Measurements from ENCODE around the gene FBXO11.

The FBXO11 gene

GRCh38 chr2:47783486-47784351 is 122.6 kb downstream of the FBXO11 start:
- DNase-seq, result peak; percentile 36 to 59 (median 41)

GRCh38 chr2:47782671-47783485 is 123.4 kb downstream of the FBXO11 start, which contains the start of gene MSH6:
TSS of gene MSH6 (plus strand) at chr2:47783145. CDS start at chr2:47783234, 89 bp downstream.
- peak; percentile 72 to 81 (median 76) for DNase-seq

GRCh38 chr2:47782381-47782670 is 124.0 kb downstream of the FBXO11 start:
- DNase-seq, result no peak

DNA sequence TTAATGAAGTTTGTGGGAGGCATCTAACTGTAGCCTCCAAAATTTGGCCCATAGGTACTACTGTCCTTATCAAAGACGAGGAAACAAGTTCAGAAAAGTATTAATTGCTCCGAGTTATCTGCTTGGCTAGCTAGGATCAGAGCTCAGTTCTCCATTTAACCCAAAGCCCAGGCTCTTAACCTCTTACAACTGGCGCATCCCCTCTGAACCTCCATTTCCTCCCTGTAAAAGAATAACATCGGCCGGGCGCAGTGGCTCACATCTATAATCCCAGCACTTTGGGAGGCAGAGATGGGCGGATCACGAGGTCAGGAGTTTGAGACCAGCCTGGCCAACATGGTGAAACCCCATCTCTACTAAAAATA is 126.9 kb downstream of the FBXO11 start:
- no peak for DNase-seq

DNA sequence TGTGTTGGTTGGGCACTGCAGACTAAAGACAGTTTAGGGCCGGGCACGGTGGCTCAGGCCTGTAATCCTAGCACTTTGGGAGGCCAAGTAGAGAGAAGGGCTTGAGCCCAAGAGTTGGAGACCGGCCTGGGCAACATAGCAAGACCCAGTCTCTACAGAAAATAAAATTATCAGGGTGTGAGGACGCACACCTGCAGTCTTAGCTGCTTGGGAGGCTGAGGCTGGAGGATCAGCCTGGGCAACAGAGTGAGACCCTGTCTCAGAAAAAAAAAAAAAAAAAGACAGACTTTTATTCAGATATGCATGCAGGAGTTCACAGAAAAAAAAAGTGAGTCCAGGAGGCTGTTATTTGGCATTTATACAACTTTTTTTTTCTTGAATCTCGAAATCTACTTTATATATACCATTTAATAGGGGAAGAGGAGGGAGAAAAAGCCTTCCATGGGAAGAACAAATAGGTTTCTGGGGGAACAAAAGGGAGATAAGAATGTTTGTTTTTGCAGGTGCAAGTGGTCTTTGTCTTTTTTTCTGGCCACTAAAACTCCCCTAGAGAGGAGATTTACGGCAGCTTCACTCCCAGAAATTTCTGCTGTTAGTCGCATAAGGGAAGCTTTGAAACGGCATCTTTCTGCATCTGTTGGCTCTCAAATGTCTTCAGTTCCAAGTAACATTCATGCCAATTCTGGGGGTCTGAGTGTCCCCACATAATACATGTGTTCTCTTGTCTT is 127.4 kb downstream of the FBXO11 start:
- DNase-seq, result no peak

- DNase-seq, result no peak
Observed at GRCh38 chr2:47777277-47777937, 128.9 kb downstream of the FBXO11 start.

DNA sequence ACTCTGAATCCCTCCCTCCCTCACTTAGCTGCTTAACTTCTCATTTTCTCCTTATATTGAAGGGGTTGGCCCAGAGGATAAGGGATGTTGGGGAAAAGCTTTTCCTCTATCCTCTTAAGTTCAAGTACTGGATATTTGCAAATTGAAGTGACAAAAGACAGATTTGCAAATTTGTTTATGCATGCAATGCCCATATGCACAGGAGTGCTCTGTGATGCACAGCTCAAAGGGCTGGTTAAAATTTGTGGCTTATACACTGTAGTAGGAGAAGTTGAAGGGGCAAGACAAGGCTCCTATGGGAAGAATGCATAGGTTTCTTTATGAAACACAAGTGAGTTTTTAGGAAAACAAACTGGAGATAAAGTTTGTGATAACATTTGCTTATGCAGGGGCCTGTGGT is 131.7 kb downstream of the FBXO11 start:
- no peak for DNase-seq

DNA sequence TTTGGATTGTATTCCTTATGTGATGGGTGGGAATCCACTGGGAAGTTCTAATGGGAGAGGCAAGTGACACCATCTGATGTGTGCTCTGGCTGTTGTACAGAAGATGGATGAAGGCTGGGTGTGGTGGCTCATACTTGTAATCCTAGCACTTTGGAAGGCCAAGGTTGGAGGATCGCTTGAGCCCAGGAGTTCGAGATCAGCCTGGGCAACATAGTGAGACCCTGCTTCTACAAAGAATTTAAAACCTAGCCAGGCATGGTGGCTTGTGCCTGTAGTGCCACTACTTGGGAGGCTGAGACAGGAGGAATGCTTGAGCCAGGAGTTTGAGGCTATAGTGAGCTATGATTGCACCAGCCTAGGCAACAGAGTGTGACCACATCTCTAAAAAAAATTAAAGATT is 134.0 kb downstream of the FBXO11 start:
- no peak for DNase-seq

GRCh38 chr2:47771211-47771610 is 135.1 kb downstream of the FBXO11 start:
- no peak for DNase-seq

- DNase-seq, result no peak
Observed at GRCh38 chr2:47769318-47769717, 137.0 kb downstream of the FBXO11 start.

DNA sequence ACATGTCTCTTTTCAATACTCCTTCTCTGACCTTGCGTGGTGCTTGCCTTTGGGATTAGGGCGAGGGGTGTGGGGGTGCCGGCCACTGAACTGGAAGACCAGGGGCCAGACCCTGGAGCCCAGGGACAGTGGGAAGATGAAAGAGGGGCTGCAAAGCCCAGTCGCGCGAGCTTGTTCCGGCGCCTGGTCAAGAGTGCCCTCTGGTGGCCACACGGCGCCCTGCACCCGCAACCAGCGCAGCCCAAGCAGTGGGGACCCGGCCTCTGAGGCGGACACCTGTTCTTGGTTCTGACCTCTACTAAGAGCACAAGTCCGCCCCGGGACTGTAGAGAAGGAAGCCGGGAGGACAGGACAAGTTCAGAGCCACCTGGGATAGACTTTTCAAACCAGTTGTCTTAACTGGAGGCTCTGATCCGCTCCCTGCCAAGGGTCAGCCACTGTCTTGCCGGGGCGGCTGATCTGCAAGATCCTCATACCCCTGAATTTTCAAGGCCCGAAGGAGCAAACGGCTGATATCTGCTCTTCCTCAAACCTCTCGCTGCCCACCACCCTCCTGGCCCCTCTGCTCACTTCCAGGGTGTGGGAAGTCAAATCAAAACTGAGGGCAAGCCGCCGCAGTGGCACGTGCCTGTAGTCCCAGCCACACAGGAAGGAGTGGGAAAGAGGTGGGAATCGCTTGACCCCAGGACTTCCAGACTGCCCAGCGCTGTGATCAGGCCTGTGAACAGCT is 138.3 kb downstream of the FBXO11 start:
- DNase-seq, result peak; percentile 43 to 60 (median 53)

DNA sequence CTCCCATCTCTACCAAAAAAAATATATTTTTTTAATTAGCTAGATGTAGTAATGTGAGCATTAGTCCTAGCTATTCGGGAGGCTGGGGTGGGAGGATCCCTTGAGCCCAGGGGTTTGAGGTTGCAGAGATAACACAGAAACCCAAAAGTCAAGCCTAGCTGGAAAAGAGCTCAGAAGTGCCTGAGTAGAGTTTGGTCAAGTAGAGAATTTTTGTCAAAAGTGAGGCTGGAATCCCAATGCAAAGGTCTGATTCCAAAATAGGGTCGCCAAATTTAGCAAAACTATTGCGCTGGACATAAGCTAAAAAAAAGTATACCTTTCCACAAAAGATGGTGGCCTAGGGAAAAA is 138.8 kb downstream of the FBXO11 start:
- no peak for DNase-seq

DNA sequence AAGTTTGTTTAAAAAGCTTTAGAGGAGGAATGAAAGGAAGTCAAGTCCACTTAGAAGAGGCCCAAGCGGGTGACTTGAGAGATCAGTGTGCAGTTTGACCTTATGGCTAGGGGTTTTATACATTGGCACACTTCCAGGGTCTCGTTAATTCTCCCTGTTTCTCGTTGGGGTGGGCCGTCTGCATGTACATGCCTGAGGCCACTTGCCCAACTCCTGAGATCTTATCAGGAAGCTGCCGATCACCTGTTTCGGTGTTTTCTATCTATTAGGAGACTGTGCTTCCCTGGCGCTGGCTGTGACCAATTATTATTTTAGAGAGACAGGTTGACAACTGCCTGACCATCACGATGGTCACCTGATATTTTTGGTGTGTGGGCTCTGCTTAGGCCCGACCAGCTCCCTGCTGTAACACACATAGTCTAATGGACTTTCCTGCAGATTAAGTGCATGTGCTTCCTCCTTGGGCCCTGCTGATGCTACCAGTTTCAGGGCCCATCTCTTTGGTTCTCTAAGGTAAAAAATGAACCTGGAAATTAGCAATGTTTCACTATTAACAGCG is 154.4 kb downstream of the FBXO11 start:
- DNase-seq, result no peak

DNA sequence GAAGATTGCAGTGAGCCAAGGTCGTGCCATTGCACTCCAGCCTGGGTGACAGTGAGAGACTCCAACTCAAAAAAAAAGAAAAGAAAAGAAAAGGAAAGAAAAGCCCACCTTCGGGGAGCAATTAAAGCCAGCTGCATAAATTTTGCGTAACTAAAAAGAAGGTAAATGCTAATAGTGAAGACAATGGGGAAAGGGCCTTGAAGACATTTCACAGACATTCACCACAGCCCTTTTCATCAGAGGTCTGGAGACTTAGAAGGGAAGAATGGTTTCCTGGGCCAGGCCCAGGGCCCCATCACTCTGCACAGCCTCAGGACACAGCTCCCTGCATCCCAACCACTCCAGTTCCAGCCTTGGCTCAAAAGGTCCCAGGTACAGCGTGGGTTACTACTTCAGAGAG is 158.4 kb downstream of the FBXO11 start:
- no peak for DNase-seq

DNA sequence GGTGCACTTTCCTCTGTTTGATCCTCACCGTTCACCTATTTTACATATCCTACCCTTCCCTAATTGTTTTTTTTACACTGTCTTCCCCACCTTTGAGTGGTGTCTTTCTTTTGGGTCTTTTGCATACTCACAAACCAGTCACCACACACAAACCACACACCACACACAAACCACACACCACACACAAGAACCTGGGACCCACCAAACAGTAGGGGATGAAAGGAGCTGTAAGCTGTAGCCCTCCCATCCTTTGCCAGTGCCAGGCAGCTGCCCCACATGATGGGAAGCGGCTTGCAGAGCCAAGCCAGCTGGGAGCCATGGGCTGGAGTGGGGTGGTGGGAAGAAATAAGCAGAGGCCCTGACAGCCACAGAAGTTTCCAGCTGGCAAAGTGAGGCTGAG is 162.2 kb downstream of the FBXO11 start:
- no peak for DNase-seq

DNA sequence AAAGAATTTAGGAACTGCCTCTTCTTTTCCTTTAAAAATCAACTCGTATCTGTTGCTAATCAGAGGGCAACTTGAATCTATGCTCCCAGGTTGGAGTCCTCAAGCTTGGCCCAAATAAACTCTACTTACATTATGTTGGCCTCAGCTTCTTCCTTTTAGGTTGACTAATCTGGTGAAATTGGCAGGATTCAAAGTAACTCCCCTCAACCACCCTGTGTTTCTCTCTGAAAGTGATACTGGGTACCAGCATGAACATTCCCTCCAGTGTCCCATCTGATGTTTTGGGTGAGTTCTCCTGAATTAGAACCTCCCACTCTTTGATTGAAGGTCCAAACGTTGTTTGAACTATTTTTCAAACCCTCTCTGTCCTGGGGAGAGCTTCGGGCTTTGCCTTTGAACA is 164.7 kb downstream of the FBXO11 start:
- no peak for DNase-seq

DNA sequence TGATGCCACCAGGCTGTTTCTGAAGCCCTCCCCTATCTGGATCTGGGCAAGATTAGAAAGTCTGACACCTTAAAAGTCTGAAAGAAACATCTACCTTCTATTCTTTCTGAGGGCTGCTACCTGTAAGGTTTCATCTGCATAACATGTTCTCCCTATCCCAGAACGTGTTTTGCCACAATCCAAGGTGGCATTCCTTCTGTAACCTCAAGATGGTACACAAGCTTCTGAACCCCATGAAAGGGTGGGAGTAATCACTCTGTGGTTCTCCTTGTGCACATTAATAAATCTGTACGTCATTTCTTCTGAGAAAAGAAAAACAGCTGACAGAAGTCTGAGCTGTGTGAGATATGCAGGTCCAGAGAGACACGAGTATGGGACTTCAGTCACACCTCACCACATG is 165.2 kb downstream of the FBXO11 start:
- no peak for DNase-seq

Data from activated CD4-positive, CD25-positive, alpha-beta regulatory T cell (primary cell).